Ectodermal cell (in vitro differentiated cells): ENCODE results near the gene HEY2.
A peak's percentile ranks its signal among the peaks of the same experiment; 100 is the strongest.
"Not testable (repeated sequence)": the region's sequence is repeated elsewhere in the genome, so short reads cannot be mapped to it uniquely, and the experiment has no call there.

Source experiments
- H3K27ac ChIP-seq: 2 replicates; pipeline ENCODE4 v1.7.0; 2013; ENCODE audit warnings: mild to moderate bottlenecking, low read depth, low read length; ENCODE audit not compliant: insufficient read depth, poor library complexity, severe bottlenecking
- H3K27me3 ChIP-seq: 2 replicates; pipeline ENCODE4 v1.7.0; 2013; ENCODE audit warnings: mild to moderate bottlenecking, low read length; ENCODE audit not compliant: insufficient read depth, control insufficient read depth, poor library complexity, severe bottlenecking
- H3K36me3 ChIP-seq: one replicate; pipeline ENCODE4 v1.7.0; 2013; ENCODE audit warnings: low read length; ENCODE audit not compliant: control insufficient read depth, insufficient read depth
- H3K4me1 ChIP-seq: one replicate; pipeline ENCODE4 v1.7.0; 2013; ENCODE audit warnings: low read length; ENCODE audit not compliant: control insufficient read depth, insufficient read depth
- H3K4me3 ChIP-seq: 2 replicates; pipeline ENCODE4 v1.7.0; 2013; ENCODE audit warnings: low read depth, low read length, control low read depth; ENCODE audit not compliant: insufficient read depth
- H3K9me3 ChIP-seq: 2 replicates; pipeline ENCODE4 v1.7.0; 2013; ENCODE audit warnings: mild to moderate bottlenecking, low read length, moderate library complexity; ENCODE audit not compliant: control insufficient read depth
- WGBS, 2 experiments: methylation state at CpG; one replicate each; pipeline ENCODE4 v1.1.7; 2013; ENCODE audit warnings: missing lambda C conversion rate in 2 of 2; 5-methylcytosine and 5-hydroxymethylcytosine counted together

Gene HEY2

DNA sequence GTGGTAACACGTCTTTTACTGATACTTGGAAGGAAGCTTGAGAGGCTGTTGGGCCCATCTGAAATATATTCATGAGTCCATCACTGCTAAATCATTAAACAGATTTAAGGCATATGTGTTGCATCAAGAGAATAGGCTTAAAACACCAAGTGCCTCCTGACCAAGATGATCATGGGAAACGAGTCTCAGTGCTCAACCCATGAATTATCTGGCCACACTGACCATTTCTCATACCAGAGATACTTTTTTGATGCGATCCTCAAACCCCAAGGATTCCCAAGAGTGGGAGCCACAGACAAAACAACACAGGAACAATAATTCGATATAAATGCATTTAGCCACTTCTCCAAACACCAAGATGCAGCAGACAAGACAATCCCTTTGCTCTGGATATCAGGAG lies 17.2 kb downstream of the HEY2 start:
- 92 to 93% methylated on average over 4 of the region's 4 CpGs for WGBS, 2 experiments
- Histone ChIP-seq H3K9me3 (no peaks in the 10 kb centered on the region), H3K27me3 (no peaks in the 10 kb centered on the region), H3K4me1 (no peaks in the 10 kb centered on the region), H3K27ac (no peak overlapping the region), H3K36me3 (no peaks in the 10 kb centered on the region), H3K4me3 (no peak overlapping the region)

DNA sequence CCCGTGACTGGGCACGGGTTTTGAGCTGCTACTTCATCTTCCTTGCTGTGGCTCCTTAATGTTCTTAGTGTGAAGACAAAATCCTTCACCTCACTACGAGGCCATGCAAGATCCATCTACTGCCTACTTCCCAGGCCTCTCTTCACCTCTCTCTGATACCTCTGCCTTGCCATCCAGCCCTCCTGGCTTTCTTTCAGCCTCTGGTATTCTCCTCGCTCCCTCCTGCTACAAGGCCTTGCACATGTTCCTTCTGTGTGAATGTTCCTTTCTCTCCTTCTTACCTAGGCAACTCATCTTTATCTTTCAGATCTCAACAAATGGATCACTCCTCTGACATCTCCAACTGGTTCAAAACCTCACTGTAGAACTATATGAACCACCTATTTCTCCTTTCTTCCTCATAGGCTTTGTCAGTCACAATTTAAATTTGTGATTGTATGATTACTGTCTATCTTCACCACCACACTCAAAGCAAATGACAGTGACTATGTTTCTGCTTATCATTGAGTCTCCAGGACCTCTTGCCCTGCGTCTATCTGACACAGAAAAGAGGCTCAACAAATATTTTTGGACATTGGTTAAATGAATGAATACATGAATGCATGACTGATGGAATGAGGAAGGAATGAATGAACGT lies 19.8 kb downstream of the HEY2 start:
- H3K4me1 ChIP-seq: no peaks in the 10 kb centered on the region
- no peaks in the 10 kb centered on the region for H3K27me3 ChIP-seq
- no peak overlapping the region for H3K4me3 ChIP-seq
- no peak overlapping the region for H3K27ac ChIP-seq
- H3K9me3 ChIP-seq: no peaks in the 10 kb centered on the region
- WGBS, 2 experiments: 81 to 83% methylated on average over 6 of the region's 6 CpGs
- H3K36me3 ChIP-seq: no peaks in the 10 kb centered on the region

DNA sequence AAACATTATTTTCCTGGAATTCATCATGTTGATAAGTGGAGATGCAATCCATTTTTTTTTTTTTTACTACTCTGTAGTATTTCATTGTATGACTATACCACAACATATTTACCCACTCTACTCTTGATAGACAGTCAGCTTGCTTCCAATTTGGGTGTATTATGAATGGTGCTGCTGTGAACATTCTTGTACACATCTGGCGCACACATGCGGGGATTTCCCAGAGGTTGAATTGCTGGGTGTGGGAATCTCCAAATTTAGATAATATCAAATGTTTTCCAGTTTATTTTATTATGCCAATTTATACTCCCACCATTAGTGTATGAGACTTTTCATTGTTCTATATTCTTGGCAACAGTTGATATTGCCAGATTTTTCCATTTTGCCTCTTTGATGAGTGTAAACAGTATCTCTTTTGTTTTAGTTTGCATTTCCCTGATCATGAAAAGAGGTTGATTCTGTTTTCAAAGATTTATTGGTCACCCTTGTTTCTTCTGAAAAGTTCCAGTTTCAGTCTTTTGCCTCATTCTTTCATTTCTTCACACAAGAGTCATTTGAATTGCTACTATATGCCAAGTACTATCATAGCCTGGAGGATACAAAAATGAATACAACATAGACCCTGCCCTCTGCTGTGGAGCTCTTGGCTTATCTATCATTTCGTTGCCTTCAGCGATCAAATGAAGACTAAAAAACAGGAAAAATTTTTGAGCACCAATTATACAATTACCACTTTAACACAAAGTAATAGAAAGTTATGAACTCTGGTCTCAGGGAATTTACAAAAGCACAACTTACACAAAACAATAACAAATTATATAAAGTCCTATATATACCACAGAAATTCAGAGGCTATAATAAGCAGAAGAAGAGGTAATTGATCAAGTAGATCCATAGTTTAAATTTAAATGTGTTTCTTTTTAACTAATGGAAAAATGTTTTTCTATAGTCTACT lies 24.2 kb downstream of the HEY2 start:
- no peaks in the 10 kb centered on the region for H3K4me1 ChIP-seq
- WGBS, 2 experiments: 63 to 84% methylated on average over 2 to 4 of the region's 4 CpGs
- H3K36me3 ChIP-seq: no peaks in the 10 kb centered on the region
- H3K27me3 ChIP-seq: no peaks in the 10 kb centered on the region
- no peak overlapping the region for H3K4me3 ChIP-seq
- no peaks in the 10 kb centered on the region for H3K9me3 ChIP-seq
- H3K27ac ChIP-seq: no peak overlapping the region

DNA sequence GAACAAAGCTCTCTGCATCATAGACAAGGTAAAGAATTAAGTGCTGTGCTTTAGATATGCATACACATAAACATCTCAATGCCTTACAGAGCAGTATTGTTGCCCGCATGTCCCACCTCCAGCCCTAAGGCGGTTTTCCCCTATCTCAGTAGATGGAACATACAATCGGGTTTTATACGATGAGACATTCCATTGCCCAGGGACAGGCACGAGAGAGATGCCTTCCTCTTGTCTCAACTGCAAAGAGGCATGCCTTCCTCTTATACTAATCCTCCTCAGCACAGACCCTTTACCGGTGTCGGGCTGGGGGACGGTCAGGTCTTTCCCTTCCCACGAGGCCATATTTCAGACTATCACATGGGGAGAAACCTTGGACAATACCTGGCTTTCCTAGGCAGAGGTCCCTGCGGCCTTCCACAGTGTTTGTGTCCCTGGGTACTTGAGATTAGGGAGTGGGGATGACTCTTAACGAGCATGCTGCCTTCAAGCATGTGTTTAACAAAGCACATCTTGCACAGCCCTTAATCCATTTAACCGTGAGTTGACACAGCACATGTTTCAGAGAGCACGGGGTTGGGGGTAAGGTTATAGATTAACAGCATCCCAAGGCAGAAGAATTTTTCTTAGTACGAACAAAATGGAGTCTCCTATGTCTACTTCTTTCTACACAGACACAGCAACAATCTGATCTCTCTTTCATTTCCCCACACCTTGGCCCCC lies 26.8 kb downstream of the HEY2 start:
- not testable (repeated sequence) for H3K36me3 ChIP-seq, H3K27me3 ChIP-seq, H3K27ac ChIP-seq, H3K9me3 ChIP-seq, H3K4me3 ChIP-seq, H3K4me1 ChIP-seq
- 79 to 88% methylated on average over 14 of the region's 14 CpGs for whole genome bisulfite sequencing, 2 experiments

DNA sequence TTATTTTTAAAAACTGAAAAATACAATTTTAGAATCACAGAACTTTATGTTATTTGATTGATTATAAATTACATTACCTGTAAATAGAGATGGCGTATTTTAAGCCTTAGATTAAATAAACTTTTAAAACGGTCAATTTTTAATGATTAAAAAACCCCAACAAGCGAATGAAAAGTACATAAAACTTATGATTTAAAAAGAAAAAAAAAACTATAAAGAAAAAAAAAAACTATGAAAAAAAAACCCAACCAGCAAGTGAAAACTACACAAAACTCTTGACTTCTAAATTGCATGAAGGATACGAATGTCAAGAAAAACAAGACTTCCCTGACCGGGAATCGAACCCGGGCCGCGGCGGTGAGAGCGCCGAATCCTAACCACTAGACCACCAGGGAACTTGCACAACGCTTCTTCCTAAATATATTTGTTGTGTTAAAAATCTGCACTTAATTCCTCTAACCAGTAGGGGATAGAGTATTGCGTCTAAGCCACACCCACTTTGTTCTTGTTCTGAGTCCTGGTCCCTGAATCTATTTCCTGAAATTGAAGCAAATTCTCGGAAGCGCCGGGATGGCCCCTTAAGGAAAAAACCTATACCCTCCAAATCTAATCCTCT lies 30.6 kb downstream of the HEY2 start:
- WGBS, 2 experiments: 1 to 3% methylated on average over 9 to 14 of the region's 17 CpGs
- Histone ChIP-seq H3K27ac (no peak overlapping the region), H3K4me1 (no peaks in the 10 kb centered on the region), H3K4me3 (peak overlapping the region; percentile 69), H3K9me3 (no peaks in the 10 kb centered on the region), H3K36me3 (no peaks in the 10 kb centered on the region), H3K27me3 (peaks cover 10% of the 10 kb centered on the region)

DNA sequence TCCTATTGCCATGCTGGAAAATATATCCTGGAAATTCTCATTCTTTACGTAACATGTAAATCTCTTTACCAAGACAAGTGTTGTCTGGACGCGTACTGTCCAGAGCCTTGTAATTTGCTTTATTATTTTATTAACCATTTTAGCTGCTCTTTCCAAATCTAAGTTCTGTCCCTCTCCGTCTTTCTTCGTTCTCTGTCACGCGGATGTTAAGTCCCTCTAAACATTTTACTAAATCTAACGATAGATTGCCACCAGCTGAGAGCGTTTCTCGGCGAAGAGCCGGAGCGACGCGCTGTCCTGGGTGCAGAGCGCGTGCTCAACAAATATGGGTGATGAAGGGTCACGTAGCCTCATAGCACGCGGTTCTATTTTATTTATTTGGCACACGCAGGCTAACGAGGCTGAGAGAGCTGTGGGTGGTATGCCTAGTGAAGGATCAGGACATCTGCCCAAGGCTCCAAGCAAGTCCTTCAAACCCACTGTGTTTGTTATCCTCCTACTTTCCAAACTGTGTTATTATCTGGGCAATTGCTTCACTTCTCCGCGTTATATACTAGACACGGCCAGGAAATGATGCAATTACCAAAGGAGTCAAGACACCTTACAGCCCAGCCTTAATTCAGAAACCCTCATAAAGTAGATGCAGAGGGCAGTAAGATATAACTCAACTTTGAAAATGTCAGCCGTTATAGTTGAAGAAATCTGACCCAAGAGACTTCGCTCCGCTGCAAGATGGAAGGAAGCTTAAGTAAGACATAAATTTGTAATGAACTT lies 31.3 kb downstream of the HEY2 start:
- Histone ChIP-seq H3K27me3 (peaks cover 10% of the 10 kb centered on the region), H3K27ac (no peak overlapping the region), H3K4me1 (no peaks in the 10 kb centered on the region), H3K9me3 (no peaks in the 10 kb centered on the region), H3K4me3 (peak overlapping the region; percentile 69), H3K36me3 (no peaks in the 10 kb centered on the region)
- WGBS, 2 experiments: 1% methylated on average over 28 of the region's 28 CpGs

DNA sequence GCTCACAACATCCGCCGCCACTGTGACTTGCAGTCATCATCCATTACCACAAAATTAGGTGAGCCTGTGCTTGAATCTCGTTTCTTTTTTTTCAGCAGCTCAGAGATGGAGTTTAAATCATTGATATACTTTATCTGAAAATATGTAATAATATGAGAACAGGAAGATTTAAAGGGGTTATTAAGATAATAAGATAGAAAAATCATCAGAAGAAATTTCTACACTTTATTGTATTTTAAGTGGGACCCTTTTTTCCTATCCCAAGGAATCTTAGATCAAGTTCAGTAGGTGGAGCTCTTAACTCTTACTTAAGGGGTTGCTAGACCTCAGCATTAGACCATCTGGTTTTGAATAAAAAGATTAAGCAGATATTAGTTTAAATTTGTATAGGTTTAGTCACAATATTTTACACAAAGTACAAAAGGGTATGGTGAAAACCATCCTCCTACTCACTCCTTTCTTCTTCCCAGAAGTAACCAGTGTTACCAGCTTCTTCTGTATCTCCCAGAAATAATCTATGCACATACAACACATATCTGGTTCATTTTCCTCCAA lies 32.0 kb downstream of the HEY2 start:
- H3K4me1 ChIP-seq: no peaks in the 10 kb centered on the region
- H3K27ac ChIP-seq: no peak overlapping the region
- WGBS, 2 experiments: 0 to 10% methylated on average over 3 of the region's 3 CpGs
- no peaks in the 10 kb centered on the region for H3K36me3 ChIP-seq
- H3K4me3 ChIP-seq: peak overlapping the region; percentile 69
- H3K9me3 ChIP-seq: no peaks in the 10 kb centered on the region
- peaks cover 10% of the 10 kb centered on the region for H3K27me3 ChIP-seq

DNA sequence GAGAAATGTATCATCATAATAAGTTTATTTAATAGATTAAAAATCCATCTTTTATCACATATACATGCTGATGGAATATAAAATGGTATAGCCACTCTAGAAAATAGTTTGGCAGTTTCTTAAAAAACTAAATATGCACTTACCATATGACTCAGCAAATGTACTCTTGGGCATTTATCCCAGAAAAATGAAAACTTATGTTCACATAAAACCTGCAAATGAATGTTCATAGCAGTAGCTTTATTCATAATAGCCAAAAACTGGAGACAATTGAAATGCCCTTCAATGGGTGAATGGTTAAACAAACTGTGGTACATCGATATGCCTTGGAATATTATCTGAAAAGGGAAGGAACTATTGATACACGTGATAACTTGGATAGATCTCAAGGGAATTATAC lies 34.9 kb downstream of the HEY2 start:
- Histone ChIP-seq H3K4me1 (peaks cover 2% of the 10 kb centered on the region), H3K27me3 (peaks cover 10% of the 10 kb centered on the region), H3K27ac (no peak overlapping the region), H3K4me3 (no peak overlapping the region), H3K36me3 (no peaks in the 10 kb centered on the region), H3K9me3 (no peaks in the 10 kb centered on the region)
- WGBS, 2 experiments: 91 to 99% methylated on average over 2 of the region's 2 CpGs

DNA sequence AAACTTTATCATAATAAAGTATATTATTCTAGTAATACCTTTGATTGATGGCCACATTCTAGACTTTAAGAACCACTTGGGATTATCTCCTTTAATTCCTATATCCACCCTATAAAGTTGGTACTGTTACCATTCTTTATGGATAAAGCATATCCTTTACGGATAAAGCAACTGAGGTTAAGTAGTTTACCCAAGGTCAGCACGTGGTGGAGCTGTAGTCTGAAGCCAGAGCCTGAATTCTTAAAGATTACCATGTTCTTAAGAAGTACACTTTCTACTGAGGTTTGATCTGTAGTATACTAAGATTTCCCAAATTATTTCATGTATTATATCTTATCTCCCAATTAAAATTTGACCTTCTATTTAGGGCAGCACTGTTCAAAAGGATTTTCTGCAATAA lies 38.4 kb downstream of the HEY2 start:
- 42 to 67% methylated on average over 2 of the region's 2 CpGs for WGBS, 2 experiments
- Histone ChIP-seq H3K4me1 (peaks cover 8% of the 10 kb centered on the region), H3K27me3 (peaks cover 8% of the 10 kb centered on the region), H3K27ac (no peak overlapping the region), H3K4me3 (no peak overlapping the region), H3K9me3 (no peaks in the 10 kb centered on the region), H3K36me3 (no peaks in the 10 kb centered on the region)
